GM18951 (cell line): ENCODE data around the gene GRIN1.
A peak's percentile ranks its signal among the peaks of the same experiment; 100 is the strongest.

Source experiments
- POLR2A ChIP-seq: IDR thresholded peaks from 4 replicates; pipeline ENCODE4 v1.6.1; 2011; ENCODE audit warnings: mild to moderate bottlenecking; ENCODE audit not compliant: insufficient read length, insufficient read depth; ENCODE audit errors: extremely low read depth
- in situ Hi-C: fragments of 300-500 bp; cut with MboI; formaldehyde crosslinking; loops from one replicate; pipeline ENCODE4 v1.12.0; 2022; ENCODE audit warnings: low sequenced_read_pairs, mixed read lengths, inconsistent platforms; ENCODE audit not compliant: unreplicated experiment

The GRIN1 gene

DNA sequence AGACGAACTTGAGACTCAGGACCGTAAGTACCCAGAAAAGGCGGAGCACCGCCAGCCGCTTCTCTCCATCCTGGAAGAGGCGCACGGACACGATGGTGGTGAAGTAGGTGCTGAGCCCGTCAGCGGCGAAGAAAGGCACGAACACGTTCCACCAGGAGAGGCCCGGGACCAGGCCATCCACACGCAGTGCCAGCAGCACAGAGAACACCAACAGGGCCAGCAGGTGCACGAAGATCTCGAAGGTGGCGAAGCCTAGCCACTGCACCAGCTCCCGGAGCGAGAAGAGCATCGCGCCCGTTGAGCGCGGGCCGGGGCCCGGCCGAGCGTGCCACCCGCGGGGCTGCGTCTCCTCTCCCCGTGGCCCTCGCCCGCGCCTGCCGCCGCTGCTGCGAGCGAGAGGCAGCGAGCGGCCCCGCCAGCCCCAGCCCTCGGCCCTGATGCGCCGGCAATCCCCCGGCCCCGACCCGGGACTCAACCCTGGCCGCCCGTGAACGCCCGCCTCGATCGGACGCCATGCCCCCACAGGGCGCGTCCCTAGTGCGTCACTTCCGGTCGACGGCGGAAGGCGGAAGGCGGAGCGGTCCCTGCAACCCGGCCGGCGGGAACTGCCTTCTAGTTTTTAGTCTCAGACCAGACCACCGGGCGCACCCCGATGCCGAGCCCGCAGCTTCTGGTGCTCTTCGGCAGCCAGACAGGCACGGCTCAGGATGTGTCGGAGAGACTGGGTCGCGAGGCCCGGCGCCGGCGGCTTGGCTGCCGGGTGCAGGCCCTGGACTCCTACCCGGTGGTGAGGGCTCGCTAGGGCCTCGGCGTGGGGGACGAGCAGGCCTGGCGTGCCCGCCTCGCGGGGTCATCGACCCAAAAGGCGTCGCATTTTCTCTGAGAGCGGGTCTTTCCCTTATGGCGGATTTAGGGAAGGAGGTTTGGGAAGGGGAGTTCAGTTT, 66.4 kb downstream of the GRIN1 start, which contains the start of the genes NDOR1 and TMEM203:
NDOR1 (plus strand) TSS at position 575 of the 944 bp plus-strand sequence; CDS start at position 653, 78 bp downstream.
TMEM203 (minus strand) TSS at position 523 of the 944 bp plus-strand sequence; CDS start at position 289, 234 bp downstream.
- peak; percentile 93 for TF ChIP-seq POLR2A
- in situ Hi-C loops = no loop called here

GRCh38 chr9:137206602-137207001, 67.6 kb downstream of the GRIN1 start:
- TF ChIP-seq POLR2A = no peak
- in situ Hi-C loops = no loop called here

GRCh38 chr9:137211532-137211931, 72.6 kb downstream of the GRIN1 start:
- no peak for TF ChIP-seq POLR2A
- in situ Hi-C loops = no loop called here

DNA sequence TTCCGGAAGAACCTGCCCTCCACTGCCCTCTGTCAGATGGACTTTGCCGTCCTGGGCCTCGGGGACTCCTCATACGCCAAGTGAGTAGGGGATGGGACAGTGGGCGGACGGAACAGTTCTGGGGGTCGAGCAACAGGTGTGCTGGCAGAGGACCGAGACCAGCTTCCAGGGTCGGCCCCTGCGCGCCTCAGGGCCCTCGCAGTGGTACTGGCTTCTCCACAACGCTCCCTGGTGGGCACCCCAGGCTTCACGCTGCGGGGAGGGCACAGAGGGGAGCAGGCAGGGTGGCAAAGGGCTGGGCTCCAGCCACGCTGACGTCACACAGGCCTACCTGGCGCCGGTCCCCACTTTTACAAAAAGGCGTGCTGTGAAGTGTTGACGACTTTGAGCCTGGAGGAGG, 73.6 kb downstream of the GRIN1 start:
- in situ Hi-C loops = no loop called here
- no peak for TF ChIP-seq POLR2A

- in situ Hi-C loops = no loop called here
These were observed 74.5 kb downstream of the GRIN1 start for GRCh38 chr9:137213160-137214060.

GRCh38 chr9:137214620-137215019, 75.7 kb downstream of the GRIN1 start:
- in situ Hi-C loops = no loop called here
- no peak for TF ChIP-seq POLR2A

More at GRCh38 chr9:137213160-137214060, 74.5 kb downstream of the GRIN1 start:
- TF ChIP-seq POLR2A = no peak

GRCh38 chr9:137215196-137215986, 76.4 kb downstream of the GRIN1 start:
- TF ChIP-seq POLR2A = no peak
- in situ Hi-C loops = no loop called here

DNA sequence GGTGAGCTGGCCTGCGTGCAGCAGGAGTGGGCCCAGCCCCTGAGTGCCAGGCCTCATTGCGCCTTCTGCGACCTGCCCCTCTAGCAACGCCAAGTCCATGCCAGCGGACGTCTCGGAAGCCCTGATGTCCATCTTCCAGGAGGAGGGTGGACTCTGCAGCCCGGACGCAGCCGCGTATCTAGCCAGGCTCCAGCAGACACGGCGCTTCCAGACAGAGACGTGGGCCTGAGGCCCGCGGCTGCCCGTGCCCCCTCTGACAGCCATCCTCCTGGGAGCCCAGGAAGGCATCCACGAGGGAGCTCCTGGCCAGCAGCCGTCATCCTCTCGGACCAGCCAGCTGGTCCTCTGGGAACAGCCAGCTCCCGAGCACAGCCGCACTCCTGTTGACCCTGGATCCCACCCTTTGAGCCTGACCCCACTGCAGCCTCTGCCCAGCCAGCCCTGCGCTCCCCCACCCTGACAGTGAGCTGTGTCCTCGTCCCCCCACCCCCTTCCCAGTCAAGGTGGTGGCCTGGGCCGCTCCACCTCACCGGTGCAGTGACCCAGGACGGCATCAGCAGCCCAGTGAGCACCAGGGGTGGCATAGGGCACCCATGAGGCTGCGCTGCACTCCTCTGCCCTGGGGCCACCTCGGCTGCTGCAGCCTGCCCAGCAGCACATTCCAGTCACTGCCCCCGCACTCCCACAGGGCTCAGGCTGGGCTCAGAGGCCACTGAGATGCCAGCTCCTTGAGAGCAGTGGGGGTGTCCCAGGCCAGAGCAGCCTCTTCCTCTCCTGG, 77.4 kb downstream of the GRIN1 start:
- in situ Hi-C loops = no loop called here
- TF ChIP-seq POLR2A = no peak

DNA sequence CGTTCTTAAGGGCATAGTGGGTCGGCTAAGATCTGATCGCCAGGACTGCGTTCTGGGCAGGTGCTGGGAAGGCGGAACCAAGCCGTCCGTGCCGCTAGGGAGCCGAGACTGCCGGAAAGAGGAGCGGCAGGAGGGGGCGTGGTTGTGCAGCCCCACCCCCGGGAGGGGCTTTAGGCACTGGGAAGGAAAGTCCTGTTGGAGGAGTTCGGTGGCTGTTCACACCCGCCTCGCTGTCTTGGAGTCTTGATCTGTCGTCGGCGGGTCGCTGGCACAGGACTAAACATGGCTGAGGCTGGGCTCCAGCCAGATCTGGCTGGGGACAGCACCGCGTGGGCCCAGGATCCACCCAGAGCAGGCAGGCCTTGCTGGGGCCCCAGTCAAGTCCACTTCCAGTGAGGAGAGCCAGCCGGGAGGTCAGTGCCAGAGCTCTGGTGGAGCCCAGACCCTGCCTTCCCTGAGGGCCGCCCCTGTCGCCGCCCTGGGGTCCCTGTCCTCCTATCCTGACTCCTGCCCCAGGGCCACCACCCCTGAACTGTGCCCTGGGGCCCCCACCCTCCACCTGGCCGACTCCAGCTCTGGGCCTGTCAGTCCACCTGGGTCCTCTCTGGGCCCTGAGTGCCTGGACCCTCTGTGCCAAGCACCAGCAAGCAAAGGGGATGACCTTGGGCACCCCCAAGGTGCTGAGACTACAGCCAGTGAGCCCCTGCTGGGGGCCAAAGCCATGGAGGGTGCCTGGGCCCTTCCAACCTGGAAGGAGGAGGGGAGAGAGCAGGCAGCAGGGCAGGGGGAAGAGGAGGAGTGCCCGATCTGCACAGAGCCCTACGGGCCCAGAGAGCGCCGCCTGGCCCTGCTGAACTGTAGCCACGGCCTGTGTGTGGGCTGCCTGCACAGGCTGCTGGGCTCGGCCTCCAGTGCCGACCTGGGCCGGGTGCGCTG, 78.6 kb downstream of the GRIN1 start:
- in situ Hi-C loops = no loop called here
- TF ChIP-seq POLR2A = no peak

GRCh38 chr9:137218212-137218753, 79.3 kb downstream of the GRIN1 start:
- TF ChIP-seq POLR2A = no peak
- in situ Hi-C loops = no loop called here
